Osteocyte (in vitro differentiated cells): Measurements from ENCODE around the gene PSMA3. TPM values are rescaled to one million over a fixed set of nuclear protein-coding genes. Genes with fewer than 3 reads are reported as not detected.

Source experiments
- DNase-seq: peaks from one replicate; pipeline ENCODE4 v3.0.0; 2021; ENCODE audit warnings: mixed read lengths; ENCODE audit not compliant: unreplicated experiment; ENCODE audit errors: extremely low spot score
- H3K27ac Mint-ChIP-seq: one replicate; pipeline ENCODE4 v1.8.0; 2021; ENCODE audit warnings: mild to moderate bottlenecking, mixed read lengths; ENCODE audit not compliant: unreplicated experiment
- H3K27me3 Mint-ChIP-seq: one replicate; pipeline ENCODE4 v1.8.0; 2021; ENCODE audit warnings: mixed read lengths; ENCODE audit not compliant: unreplicated experiment
- H3K36me3 Mint-ChIP-seq: one replicate; pipeline ENCODE4 v1.8.0; 2021; ENCODE audit warnings: mixed read lengths; ENCODE audit not compliant: unreplicated experiment
- H3K4me1 Mint-ChIP-seq: one replicate; pipeline ENCODE4 v1.8.0; 2021; ENCODE audit warnings: mixed read lengths; ENCODE audit not compliant: unreplicated experiment
- H3K4me3 Mint-ChIP-seq: one replicate; pipeline ENCODE4 v1.8.0; 2021; ENCODE audit warnings: mild to moderate bottlenecking, moderate library complexity, mixed read lengths; ENCODE audit not compliant: unreplicated experiment
- H3K9me3 Mint-ChIP-seq: one replicate; pipeline ENCODE4 v1.8.0; 2021; ENCODE audit warnings: mixed read lengths; ENCODE audit not compliant: unreplicated experiment
- CTCF ChIP-seq: fragments of 200-600 bp; sonication (generic); IDR thresholded peaks from 2 replicates; pipeline ENCODE4 v1.5.0; 2021; ENCODE audit warnings: antibody characterized with exemption, mild to moderate bottlenecking, moderate library complexity
- total RNA-seq: library from RNA; stranded (reverse); gene quantifications from 2 replicates; pipeline ENCODE4 v1.2.1, GENCODE V29; 2021

PSMA3 gene
- total RNA-seq, 1 donor from 2014 or later, result 156 TPM

GRCh38 chr14:58313699-58314098 lies 69.1 kb downstream of the PSMA3 start:
- no peaks in the 10 kb centered on the region for H3K4me1 Mint-ChIP-seq
- H3K36me3 Mint-ChIP-seq, result peaks cover 30% of the 10 kb centered on the region
- DNase-seq, result no peak
- no peaks in the 10 kb centered on the region for H3K27me3 Mint-ChIP-seq
- no peak overlapping the region for H3K4me3 Mint-ChIP-seq
- TF ChIP-seq CTCF, result no peak
- no peaks in the 10 kb centered on the region for H3K9me3 Mint-ChIP-seq
- no peak overlapping the region for H3K27ac Mint-ChIP-seq

GRCh38 chr14:58315606-58316005 lies 71.0 kb downstream of the PSMA3 start:
- Mint-ChIP-seq H3K27me3 (no peaks in the 10 kb centered on the region), H3K27ac (no peak overlapping the region), H3K4me3 (no peak overlapping the region)

More at GRCh38 chr14:58315606-58316005, 71.0 kb downstream of the PSMA3 start:
- TF ChIP-seq CTCF, result no peak
- peaks cover 24% of the 10 kb centered on the region for H3K36me3 Mint-ChIP-seq
- H3K4me1 Mint-ChIP-seq, result no peaks in the 10 kb centered on the region
- DNase-seq, result no peak
- H3K9me3 Mint-ChIP-seq, result no peaks in the 10 kb centered on the region

Other genes with a start within 250 kb of the PSMA3 start
- 13.9 and 16.7 TPM in 2 replicates for gene ARMH4, start 92.6 kb upstream of the PSMA3 start, total RNA-seq
- gene ACTR10, start 44.7 kb upstream of the PSMA3 start, total RNA-seq, result 80.3 and 99.1 TPM in 2 replicates
- 19.1 and 22.7 TPM in 2 replicates for gene ARID4A, start 53.7 kb downstream of the PSMA3 start, total RNA-seq
- not detected in 2 replicates for gene TOMM20L, start 151.1 kb downstream of the PSMA3 start, total RNA-seq
- gene TIMM9, start 182.7 kb downstream of the PSMA3 start, total RNA-seq, result 39.6 and 40.1 TPM in 2 replicates
- 17.9 and 19.0 TPM in 2 replicates for gene KIAA0586, start 182.9 kb downstream of the PSMA3 start, total RNA-seq